Measurements from ENCODE around the gene PRKCE. TPM values are rescaled to one million over a fixed set of nuclear protein-coding genes. Genes with fewer than 3 reads are reported as not detected.

PRKCE gene
- 20.3 TPM for total RNA-seq
- long read RNA-seq, full-length matches to known transcripts, result 1 of 21 reads
- long read RNA-seq, partial matches to known transcripts, result 2 of 21 reads
- long read RNA-seq, other reads (novel, unspliced or antisense), result 18 of 21 reads

GRCh38 chr2:45651415-45652089 is at the start of gene PRKCE:
Gene PRKCE (plus strand): TSS chr2:45651675.
- intact Hi-C loops (cut with DNase I), result loop anchor here (2.0 kb wide), 1 partner anchor 127 kb away; no protein-coding TSS in a partner anchor
- DNase-seq (ENCODE audit: low spot score), result peak; percentile 82

GRCh38 chr2:45602624-45603023 is 48.9 kb upstream of the PRKCE start:
- DNase-seq (ENCODE audit: low spot score), result no peak
- intact Hi-C loops (cut with DNase I), result no loop called here

GRCh38 chr2:45605116-45605515 is 46.4 kb upstream of the PRKCE start:
- intact Hi-C loops (cut with DNase I), result no loop called here
- DNase-seq (ENCODE audit: low spot score), result no peak

- intact Hi-C loops (cut with DNase I), result no loop called here
- DNase-seq (ENCODE audit: low spot score), result no peak
Observed at GRCh38 chr2:45606796-45607195, 44.7 kb upstream of the PRKCE start.

GRCh38 chr2:45607701-45608100 is 43.8 kb upstream of the PRKCE start:
- no peak for DNase-seq (ENCODE audit: low spot score)
- intact Hi-C loops (cut with DNase I), result no loop called here

- intact Hi-C loops (cut with DNase I), result no loop called here
- DNase-seq (ENCODE audit: low spot score), result peak; percentile 76
Observed at GRCh38 chr2:45610281-45611019, 41.0 kb upstream of the PRKCE start.

- DNase-seq (ENCODE audit: low spot score), result peak; percentile 98
- intact Hi-C loops (cut with DNase I), result no loop called here
Observed at GRCh38 chr2:45611020-45611859, 40.2 kb upstream of the PRKCE start, which contains the start of gene SRBD1. Gene SRBD1 (minus strand): TSS chr2:45611267. CDS start chr2:45605441, 5,826 bp downstream.

- no peak for DNase-seq (ENCODE audit: low spot score)
- intact Hi-C loops (cut with DNase I), result no loop called here
Observed at GRCh38 chr2:45612285-45612684, 39.2 kb upstream of the PRKCE start.

GRCh38 chr2:45612731-45613130 is 38.7 kb upstream of the PRKCE start:
- intact Hi-C loops (cut with DNase I), result no loop called here
- no peak for DNase-seq (ENCODE audit: low spot score)

- DNase-seq (ENCODE audit: low spot score), result no peak
- intact Hi-C loops (cut with DNase I), result no loop called here
Observed at GRCh38 chr2:45614330-45614729, 37.1 kb upstream of the PRKCE start.

- intact Hi-C loops (cut with DNase I), result no loop called here
- DNase-seq (ENCODE audit: low spot score), result no peak
Observed at GRCh38 chr2:45614871-45615415, 36.5 kb upstream of the PRKCE start.

GRCh38 chr2:45616658-45617411 is 34.6 kb upstream of the PRKCE start:
- no peak for DNase-seq (ENCODE audit: low spot score)
- intact Hi-C loops (cut with DNase I), result no loop called here

GRCh38 chr2:45617496-45617895 is 34.0 kb upstream of the PRKCE start:
- DNase-seq (ENCODE audit: low spot score), result no peak
- intact Hi-C loops (cut with DNase I), result no loop called here

- intact Hi-C loops (cut with DNase I), result no loop called here
- DNase-seq (ENCODE audit: low spot score), result no peak
Observed at GRCh38 chr2:45622336-45623075, 29.0 kb upstream of the PRKCE start.

GRCh38 chr2:45623098-45623497 is 28.4 kb upstream of the PRKCE start:
- intact Hi-C loops (cut with DNase I), result no loop called here
- DNase-seq (ENCODE audit: low spot score), result no peak

GRCh38 chr2:45625824-45626223 is 25.7 kb upstream of the PRKCE start:
- intact Hi-C loops (cut with DNase I), result no loop called here
- DNase-seq (ENCODE audit: low spot score), result no peak

GRCh38 chr2:45626387-45627221 is 24.9 kb upstream of the PRKCE start:
- intact Hi-C loops (cut with DNase I), result no loop called here
- no peak for DNase-seq (ENCODE audit: low spot score)
